ENCODE measurements around the gene CAMTA1. TPM values are rescaled to one million over a fixed set of nuclear protein-coding genes. Genes with fewer than 3 reads are reported as not detected.
A peak's percentile ranks its signal among the peaks of the same experiment; 100 is the strongest.

The CAMTA1 gene
- total RNA-seq, 6 experiments from 2014 or later, result 78.1 to 96.6 (median 86.1) TPM

GRCh38 chr1:7399514-7400125, 614.4 kb downstream of the CAMTA1 start:
- Mint-ChIP-seq H3K36me3 (ENCODE audit: low read depth) (peaks cover 37% of the 10 kb centered on the region), H3K4me1 (ENCODE audit: low read depth) (peaks cover 18% of the 10 kb centered on the region), H3K9me3 (peaks cover 40% of the 10 kb centered on the region), H3K27me3 (ENCODE audit: insufficient read depth) (peaks cover 3% of the 10 kb centered on the region; the same call in 1 of the 2 replicates), H3K27ac (no peak overlapping the region), H3K4me3 (no peak overlapping the region)
- DNase-seq, result no peak
- no peak for TF ChIP-seq CTCF (IDR thresholded peaks at IDR 0.05)

- Mint-ChIP-seq H3K9me3 (peaks cover 33% of the 10 kb centered on the region), H3K4me1 (ENCODE audit: low read depth) (peaks cover 18% of the 10 kb centered on the region), H3K36me3 (ENCODE audit: low read depth) (peaks cover 32% of the 10 kb centered on the region), H3K27me3 (ENCODE audit: insufficient read depth) (peaks cover 3% of the 10 kb centered on the region; the same call in 1 of the 2 replicates), H3K27ac (peak overlapping the region; percentile 28; the same call in 1 of the 2 replicates), H3K4me3 (no peak overlapping the region)
- no peak for TF ChIP-seq CTCF (IDR thresholded peaks at IDR 0.05)
- DNase-seq, result no peak
These were observed 615.3 kb downstream of the CAMTA1 start for GRCh38 chr1:7400566-7400965.

- no peak for TF ChIP-seq CTCF (IDR thresholded peaks at IDR 0.05)
- H3K27ac Mint-ChIP-seq, result peak overlapping the region; percentile 96
- peaks cover 19% of the 10 kb centered on the region for H3K9me3 Mint-ChIP-seq
- peaks cover 21% of the 10 kb centered on the region for H3K36me3 Mint-ChIP-seq (ENCODE audit: low read depth)
- peaks cover 3% of the 10 kb centered on the region; the same call in 1 of the 2 replicates for H3K27me3 Mint-ChIP-seq (ENCODE audit: insufficient read depth)
- no peak overlapping the region for H3K4me3 Mint-ChIP-seq
- peak; percentile 99 for DNase-seq
- peaks cover 18% of the 10 kb centered on the region for H3K4me1 Mint-ChIP-seq (ENCODE audit: low read depth)
These were observed 616.7 kb downstream of the CAMTA1 start for GRCh38 chr1:7401814-7402547.

- H3K4me3 Mint-ChIP-seq, result no peak overlapping the region
- H3K36me3 Mint-ChIP-seq (ENCODE audit: low read depth), result peaks cover 16% of the 10 kb centered on the region
- no peak for TF ChIP-seq CTCF (IDR thresholded peaks at IDR 0.05)
- peaks cover 18% of the 10 kb centered on the region for H3K4me1 Mint-ChIP-seq (ENCODE audit: low read depth)
- H3K27me3 Mint-ChIP-seq (ENCODE audit: insufficient read depth), result peaks cover 3% of the 10 kb centered on the region; the same call in 1 of the 2 replicates
- no peak for DNase-seq
- H3K9me3 Mint-ChIP-seq, result peaks cover 14% of the 10 kb centered on the region
- H3K27ac Mint-ChIP-seq, result peak overlapping the region; percentile 96
These were observed 617.2 kb downstream of the CAMTA1 start for GRCh38 chr1:7402548-7402850.

- TF ChIP-seq CTCF (IDR thresholded peaks at IDR 0.05), result no peak
- no peak overlapping the region for H3K4me3 Mint-ChIP-seq
- DNase-seq, result no peak
- H3K9me3 Mint-ChIP-seq, result peaks cover 13% of the 10 kb centered on the region
- H3K36me3 Mint-ChIP-seq (ENCODE audit: low read depth), result peaks cover 15% of the 10 kb centered on the region
- peaks cover 3% of the 10 kb centered on the region; the same call in 1 of the 2 replicates for H3K27me3 Mint-ChIP-seq (ENCODE audit: insufficient read depth)
- H3K27ac Mint-ChIP-seq, result no peak overlapping the region; the same call in 1 of the 2 replicates
- peaks cover 18% of the 10 kb centered on the region for H3K4me1 Mint-ChIP-seq (ENCODE audit: low read depth)
These were observed 618.2 kb downstream of the CAMTA1 start for GRCh38 chr1:7403265-7404045.
